Keratinocyte (primary cell): ENCODE results near the gene EMP2.

Experiments used
- CTCF ChIP-seq, 3 experiments: IDR thresholded peaks in 1 of 3; conservative IDR thresholded peaks in 1 of 3; optimal IDR thresholded peaks in 1 of 3; 2 replicates in 2 of 3; 3 replicates in 1 of 3; pipeline versions ENCODE3 to v1.5.1; 2011; ENCODE audit warnings: low read length in 3 of 3, mild to moderate bottlenecking in 3 of 3, moderate library complexity in 2 of 3, control low read depth in 1 of 3, inconsistent platforms in 1 of 3; ENCODE audit not compliant: insufficient read depth in 2 of 3; ENCODE audit errors: extremely low read depth in 1 of 3
- EZH2 ChIP-seq: IDR thresholded peaks from one replicate; pipeline ENCODE4 v1.6.1; 2012; ENCODE audit warnings: inconsistent platforms, mild to moderate bottlenecking, low read length, moderate library complexity

GRCh38 chr16:10502776-10503175, 77.6 kb downstream of the EMP2 start:
- no peak for TF ChIP-seq CTCF (optimal IDR thresholded peaks at IDR 0.05 in 1 of 3, IDR thresholded peaks at IDR 0.05 in 1 of 3, conservative IDR thresholded peaks at IDR 0.05 in 1 of 3; ENCODE audit: extremely low read depth in 1 of 3, insufficient read depth in 2 of 3, low read length in 3 of 3)
- no peak for TF ChIP-seq EZH2
